Keratinocyte (primary cell): ENCODE data around the gene PABPN1L. TPM values are rescaled to one million over a fixed set of nuclear protein-coding genes. Genes with fewer than 3 reads are reported as not detected.
"Not testable (repeated sequence)": the region's sequence is repeated elsewhere in the genome, so short reads cannot be mapped to it uniquely, and the experiment has no call there.

ENCODE experiments used
- DNase-seq: peaks from one replicate; pipeline ENCODE4 v3.0.0-alpha.2; 2011; ENCODE audit warnings: low read depth, missing footprints, low spot score
- FAIRE-seq: peaks from 2 replicates; lab custom pipeline; 2011; peaks lifted over from hg19 to GRCh38; lab: Jason Lieb, UNC
- H2AFZ ChIP-seq: 2 replicates; pipeline ENCODE4 v1.6.0; 2012; ENCODE audit warnings: low read length, control low read depth, inconsistent platforms; ENCODE audit not compliant: control insufficient read depth
- H3K27ac ChIP-seq: 2 replicates; pipeline ENCODE4 v1.5.1; 2011; ENCODE audit warnings: low read length; ENCODE audit not compliant: control insufficient read depth, insufficient read depth
- H3K27me3 ChIP-seq: 3 replicates; pipeline ENCODE4 v1.6.0; 2011; ENCODE audit warnings: low read length; ENCODE audit not compliant: control insufficient read depth, insufficient read depth; ENCODE audit errors: extremely low read depth
- H3K36me3 ChIP-seq, 2 experiments: 2 replicates in 1 of 2; 3 replicates in 1 of 2; pipeline ENCODE4 v1.5.1; 2011; ENCODE audit warnings: low read length in 2 of 2, mild to moderate bottlenecking in 1 of 2; ENCODE audit not compliant: control insufficient read depth in 2 of 2, insufficient read depth in 2 of 2; ENCODE audit errors: extremely low read depth in 1 of 2
- H3K4me1 ChIP-seq: 3 replicates; pipeline ENCODE4 v1.5.1; 2011; ENCODE audit warnings: low read length; ENCODE audit not compliant: control insufficient read depth, insufficient read depth; ENCODE audit errors: extremely low read depth
- H3K4me2 ChIP-seq: 3 replicates; pipeline ENCODE4 v1.6.0; 2011; ENCODE audit warnings: low read depth, low read length; ENCODE audit not compliant: control insufficient read depth, insufficient read depth; ENCODE audit errors: extremely low read depth
- H3K4me3 ChIP-seq, 3 experiments: fragments of 200-600 bp in 1 of 3; sonication (generic) in 1 of 3; 2 replicates in 2 of 3; 3 replicates in 1 of 3; pipeline ENCODE4 v1.5.1; 2011 to 2016; ENCODE audit warnings: low read length in 3 of 3, mild to moderate bottlenecking in 3 of 3, control low read depth in 2 of 3, inconsistent platforms in 1 of 3, low read depth in 1 of 3, mixed read lengths in 1 of 3, mixed run types in 1 of 3, moderate library complexity in 1 of 3; ENCODE audit not compliant: control insufficient read depth in 2 of 3, insufficient read depth in 2 of 3; ENCODE audit errors: extremely low read depth in 1 of 3
- H3K79me2 ChIP-seq: 2 replicates; pipeline ENCODE4 v1.6.0; 2012; ENCODE audit warnings: low read length; ENCODE audit not compliant: control insufficient read depth, insufficient read depth
- H3K9ac ChIP-seq: 3 replicates; pipeline ENCODE4 v1.6.0; 2011; ENCODE audit warnings: low read length; ENCODE audit not compliant: control insufficient read depth, insufficient read depth; ENCODE audit errors: extremely low read depth
- H3K9me1 ChIP-seq: 3 replicates; pipeline ENCODE4 v1.6.0; 2011; ENCODE audit warnings: low read length; ENCODE audit not compliant: control insufficient read depth, insufficient read depth; ENCODE audit errors: extremely low read depth
- H3K9me3 ChIP-seq: 2 replicates; pipeline ENCODE4 v1.5.1; 2012; ENCODE audit warnings: low read depth, low read length; ENCODE audit not compliant: control insufficient read depth
- H4K20me1 ChIP-seq: 3 replicates; pipeline ENCODE4 v1.6.0; 2011; ENCODE audit warnings: low read length; ENCODE audit not compliant: control insufficient read depth, insufficient read depth; ENCODE audit errors: extremely low read depth
- EZH2 ChIP-seq: IDR thresholded peaks from one replicate; pipeline ENCODE4 v1.6.1; 2012; ENCODE audit warnings: inconsistent platforms, mild to moderate bottlenecking, low read length, moderate library complexity
- dilution Hi-C: fragments of 300-500 bp; cut with MboI; formaldehyde crosslinking; loops from one replicate; pipeline ENCODE4 v1.7.0; 2020; ENCODE audit warnings: low sequenced_read_pairs; ENCODE audit not compliant: extremely low pct_ligation_motif_present
- polyA plus RNA-seq, 5 experiments: library from polyadenylated mRNA; depleted of rRNA in 3 of 5; stranded (reverse) in 3 of 5; stranded (forward) in 1 of 5; unstranded in 1 of 5; fragments of >200 nt; gene quantifications; 1 replicate in 1 of 5; 2 replicates in 3 of 5; 3 replicates in 1 of 5; pipeline versions ENCODE4 v1.2.1 to v1.2.3, GENCODE V29; 2011 to 2012; ENCODE audit warnings: missing spikeins in 2 of 5, low read depth in 1 of 5, low replicate concordance in 1 of 5
- TF ChIP-seq, protein P1 (sequence below), 3 experiments: IDR thresholded peaks in 1 of 3; conservative IDR thresholded peaks in 1 of 3; optimal IDR thresholded peaks in 1 of 3; 2 replicates in 2 of 3; 3 replicates in 1 of 3; pipeline versions ENCODE3 to v1.5.1; 2011; ENCODE audit warnings: low read length in 3 of 3, mild to moderate bottlenecking in 3 of 3, moderate library complexity in 2 of 3, control low read depth in 1 of 3, inconsistent platforms in 1 of 3; ENCODE audit not compliant: insufficient read depth in 2 of 3; ENCODE audit errors: extremely low read depth in 1 of 3

The PABPN1L gene
- polyA plus RNA-seq, 1 donor (not counting 4 experiments of a cell fraction or from before 2014, with no cell fraction given): not detected

DNA sequence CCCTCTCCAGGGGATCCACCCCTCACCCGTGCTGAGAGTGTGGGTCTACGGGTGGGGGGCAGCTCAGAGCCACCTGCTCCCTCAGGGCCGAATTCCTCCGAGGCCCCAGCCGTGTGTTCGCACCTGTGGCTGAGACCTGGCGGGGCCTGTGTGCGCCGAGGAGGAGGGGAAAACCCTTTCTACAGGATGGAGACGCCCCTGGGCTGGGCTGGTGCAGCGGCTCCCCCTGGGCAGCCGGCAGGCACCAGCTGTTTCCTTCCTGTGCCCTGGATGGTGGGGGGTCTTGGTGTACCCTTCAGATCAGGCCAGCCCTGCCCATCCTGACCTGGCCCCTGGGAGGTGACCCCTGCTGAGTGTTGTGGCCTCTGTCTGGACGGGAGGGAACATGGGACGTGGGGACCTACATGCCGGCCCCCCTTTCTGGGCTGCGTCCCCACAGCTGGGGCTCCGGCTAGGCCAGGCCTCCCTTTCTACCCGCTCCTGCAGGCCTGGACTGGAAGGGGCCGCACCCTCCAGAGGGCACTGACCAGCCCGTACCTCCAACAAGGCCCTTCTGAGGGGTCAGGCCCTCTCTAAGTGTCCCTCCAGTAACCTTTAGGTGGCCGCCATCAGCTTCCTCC, 28.3 kb upstream of the PABPN1L start:
- dilution Hi-C loops: no loop called here
- no peak overlapping the region for H3K4me2 ChIP-seq
- peaks cover 30% of the 10 kb centered on the region for H3K27me3 ChIP-seq
- no peak overlapping the region for H3K27ac ChIP-seq
- no peak overlapping the region for H3K9ac ChIP-seq
- H3K4me3 ChIP-seq: no peak overlapping the region
- no peak for DNase-seq
- H3K9me1 ChIP-seq: no peaks in the 10 kb centered on the region
- H3K79me2 ChIP-seq: no peaks in the 10 kb centered on the region
- H3K36me3 ChIP-seq: no peaks in the 10 kb centered on the region
- no peaks in the 10 kb centered on the region for H3K4me1 ChIP-seq
- H3K9me3 ChIP-seq: no peaks in the 10 kb centered on the region
- FAIRE-seq: no peak
- H4K20me1 ChIP-seq: no peaks in the 10 kb centered on the region
- H2AFZ ChIP-seq: no peak overlapping the region
- TF ChIP-seq EZH2: no peak
- TF ChIP-seq, protein P1, sequence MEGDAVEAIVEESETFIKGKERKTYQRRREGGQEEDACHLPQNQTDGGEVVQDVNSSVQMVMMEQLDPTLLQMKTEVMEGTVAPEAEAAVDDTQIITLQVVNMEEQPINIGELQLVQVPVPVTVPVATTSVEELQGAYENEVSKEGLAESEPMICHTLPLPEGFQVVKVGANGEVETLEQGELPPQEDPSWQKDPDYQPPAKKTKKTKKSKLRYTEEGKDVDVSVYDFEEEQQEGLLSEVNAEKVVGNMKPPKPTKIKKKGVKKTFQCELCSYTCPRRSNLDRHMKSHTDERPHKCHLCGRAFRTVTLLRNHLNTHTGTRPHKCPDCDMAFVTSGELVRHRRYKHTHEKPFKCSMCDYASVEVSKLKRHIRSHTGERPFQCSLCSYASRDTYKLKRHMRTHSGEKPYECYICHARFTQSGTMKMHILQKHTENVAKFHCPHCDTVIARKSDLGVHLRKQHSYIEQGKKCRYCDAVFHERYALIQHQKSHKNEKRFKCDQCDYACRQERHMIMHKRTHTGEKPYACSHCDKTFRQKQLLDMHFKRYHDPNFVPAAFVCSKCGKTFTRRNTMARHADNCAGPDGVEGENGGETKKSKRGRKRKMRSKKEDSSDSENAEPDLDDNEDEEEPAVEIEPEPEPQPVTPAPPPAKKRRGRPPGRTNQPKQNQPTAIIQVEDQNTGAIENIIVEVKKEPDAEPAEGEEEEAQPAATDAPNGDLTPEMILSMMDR (optimal IDR thresholded peaks at IDR 0.05 in 1 of 3, IDR thresholded peaks at IDR 0.05 in 1 of 3, conservative IDR thresholded peaks at IDR 0.05 in 1 of 3; ENCODE audit: extremely low read depth in 1 of 3, insufficient read depth in 2 of 3, low read length in 3 of 3): no peak

DNA sequence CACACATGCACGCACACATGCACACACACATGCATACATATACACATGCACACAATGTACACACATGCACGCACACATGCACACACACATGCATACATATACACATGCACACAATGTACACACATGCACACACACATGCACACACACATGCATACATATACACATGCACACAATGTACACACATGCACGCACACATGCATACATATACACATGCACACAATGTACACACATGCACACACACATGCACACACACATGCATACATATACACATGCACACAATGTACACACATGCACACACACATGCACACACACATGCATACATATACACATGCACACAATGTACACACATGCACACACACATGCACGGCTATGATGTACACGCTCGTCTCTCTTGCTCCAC, 27.8 kb upstream of the PABPN1L start:
- H3K27me3 ChIP-seq: peaks cover 25% of the 10 kb centered on the region
- DNase-seq, H4K20me1 ChIP-seq, H3K4me3 ChIP-seq, FAIRE-seq, dilution Hi-C loops, H3K36me3 ChIP-seq, H3K4me1 ChIP-seq, H2AFZ ChIP-seq, H3K27ac ChIP-seq, H3K4me2 ChIP-seq, H3K9me3 ChIP-seq, H3K9ac ChIP-seq, H3K79me2 ChIP-seq, H3K9me1 ChIP-seq: not testable (repeated sequence)
